ENCODE measurements around the gene AIF1L. TPM values are rescaled to one million over a fixed set of nuclear protein-coding genes. Genes with fewer than 3 reads are reported as not detected.

Gene AIF1L
- total and polyA plus RNA-seq, 2 of the 4 experiments (the other 2 are of a cell fraction): 0.18 to 0.19 TPM

DNA sequence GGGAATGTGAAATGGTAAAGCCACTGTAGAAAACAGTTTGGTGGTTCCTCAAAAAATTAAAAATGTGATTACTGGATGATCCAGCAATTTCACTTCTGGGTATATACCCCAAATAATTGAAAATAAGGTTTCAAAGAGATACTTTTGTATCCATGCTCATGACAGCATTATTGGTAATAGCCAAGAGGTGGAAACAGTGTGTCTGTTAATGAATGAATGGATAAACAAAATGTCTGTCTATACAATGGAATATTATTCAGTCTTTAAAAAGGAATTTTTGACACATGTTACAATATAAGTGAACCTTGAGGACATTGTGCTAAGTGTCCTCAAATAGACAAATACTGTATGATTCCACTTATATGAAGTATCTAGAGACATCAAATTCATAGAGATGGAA lies 69.2 kb downstream of the AIF1L start:
- Histone ChIP-seq H2BK20ac (ENCODE audit: low read depth, low read length) (no peak overlapping the region), H3K23ac (ENCODE audit: low read depth, low read length) (no peak overlapping the region), H3K4me2 (ENCODE audit: low read depth, low read length) (no peak overlapping the region), H2AFZ (replicated peaks; ENCODE audit: low read length, poor library complexity) (no peak overlapping the region), H3K9me3 (ENCODE audit: control insufficient read depth, insufficient read depth, low read length) (no peaks in the 10 kb centered on the region), H3K56ac (ENCODE audit: extremely low read depth, insufficient read depth, low read length) (no peak overlapping the region), H3K27me3 (ENCODE audit: control insufficient read depth, insufficient read depth, low read length) (no peaks in the 10 kb centered on the region), H2AK5ac (ENCODE audit: low read depth, low read length) (no peak overlapping the region), H3K4ac (ENCODE audit: low read depth, low read length) (no peak overlapping the region), H3K14ac (replicated peaks; ENCODE audit: low read depth, low read length) (no peak overlapping the region), H2AK9ac (replicated peaks; ENCODE audit: low read depth, low read length, poor library complexity) (no peak overlapping the region), H3K27ac (ENCODE audit: insufficient read depth, low read length) (no peak overlapping the region), H2BK120ac (ENCODE audit: low read depth, low read length) (no peak overlapping the region), H2BK5ac (ENCODE audit: low read depth, low read length, poor library complexity, severe bottlenecking) (no peak overlapping the region), H3K4me1 (ENCODE audit: control insufficient read depth, insufficient read depth, low read length) (no peaks in the 10 kb centered on the region), H3K4me3 (ENCODE audit: insufficient read depth, low read depth, low read length) (no peak overlapping the region), H3K79me1 (ENCODE audit: low read depth in 1 of 2, low read length in 2 of 2) (peaks cover 12 to 13% of the 10 kb centered on the region in 2 experiments), H4K91ac (ENCODE audit: insufficient read depth, low read depth, low read length) (no peak overlapping the region), H3K18ac (ENCODE audit: low read depth, low read length) (no peak overlapping the region), H2BK15ac (ENCODE audit: low read depth, low read length) (no peak overlapping the region), H3K9ac (ENCODE audit: low read depth, low read length) (no peak overlapping the region), H4K8ac (ENCODE audit: low read depth in 2 of 2, low read length in 2 of 2) (no peak overlapping the region), H4K20me1 (ENCODE audit: insufficient read depth, low read length) (peaks cover 3% of the 10 kb centered on the region; the same call in 1 of the 2 replicates), H3K36me3 (ENCODE audit: control insufficient read depth, insufficient read depth, low read length) (peaks cover 33% of the 10 kb centered on the region), H3K9me1 (ENCODE audit: insufficient read depth, low read length) (no peaks in the 10 kb centered on the region), H4K5ac (ENCODE audit: low read depth, low read length) (no peak overlapping the region)
- TF ChIP-seq MAZ (IDR thresholded peaks at IDR 0.05; ENCODE audit: borderline replicate concordance, low read depth, low read length) (no peak), BHLHE40 (IDR thresholded peaks at IDR 0.05; ENCODE audit: low read depth, low read length) (no peak), CEBPB (IDR thresholded peaks at IDR 0.05; ENCODE audit: low read depth, low read length) (no peak), FOS (IDR thresholded peaks at IDR 0.05; ENCODE audit: low read depth, low read length) (no peak), MXI1 (IDR thresholded peaks at IDR 0.05; ENCODE audit: borderline replicate concordance, low read depth, low read length) (no peak), SMC3 (IDR thresholded peaks at IDR 0.05; ENCODE audit: low read depth, low read length) (no peak), RAD21 (IDR thresholded peaks at IDR 0.05; ENCODE audit: low read length) (no peak), MAFK (IDR thresholded peaks at IDR 0.05; ENCODE audit: low read depth, low read length) (no peak), CHD1 (IDR thresholded peaks at IDR 0.05; ENCODE audit: low read depth, low read length) (no peak), RFX5 (IDR thresholded peaks at IDR 0.05; ENCODE audit: low read depth, low read length) (no peak), POLR2A (IDR thresholded peaks at IDR 0.05; ENCODE audit: low read depth, low read length) (no peak), RCOR1 (IDR thresholded peaks at IDR 0.05; ENCODE audit: insufficient replicate concordance, low read length) (no peak), NFE2L2 (IDR thresholded peaks at IDR 0.05; ENCODE audit: low read depth, low read length) (no peak)
- TF ChIP-seq, protein P1, sequence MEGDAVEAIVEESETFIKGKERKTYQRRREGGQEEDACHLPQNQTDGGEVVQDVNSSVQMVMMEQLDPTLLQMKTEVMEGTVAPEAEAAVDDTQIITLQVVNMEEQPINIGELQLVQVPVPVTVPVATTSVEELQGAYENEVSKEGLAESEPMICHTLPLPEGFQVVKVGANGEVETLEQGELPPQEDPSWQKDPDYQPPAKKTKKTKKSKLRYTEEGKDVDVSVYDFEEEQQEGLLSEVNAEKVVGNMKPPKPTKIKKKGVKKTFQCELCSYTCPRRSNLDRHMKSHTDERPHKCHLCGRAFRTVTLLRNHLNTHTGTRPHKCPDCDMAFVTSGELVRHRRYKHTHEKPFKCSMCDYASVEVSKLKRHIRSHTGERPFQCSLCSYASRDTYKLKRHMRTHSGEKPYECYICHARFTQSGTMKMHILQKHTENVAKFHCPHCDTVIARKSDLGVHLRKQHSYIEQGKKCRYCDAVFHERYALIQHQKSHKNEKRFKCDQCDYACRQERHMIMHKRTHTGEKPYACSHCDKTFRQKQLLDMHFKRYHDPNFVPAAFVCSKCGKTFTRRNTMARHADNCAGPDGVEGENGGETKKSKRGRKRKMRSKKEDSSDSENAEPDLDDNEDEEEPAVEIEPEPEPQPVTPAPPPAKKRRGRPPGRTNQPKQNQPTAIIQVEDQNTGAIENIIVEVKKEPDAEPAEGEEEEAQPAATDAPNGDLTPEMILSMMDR (conservative IDR thresholded peaks at IDR 0.05; ENCODE audit: low read depth, low read length): no peak
- TF ChIP-seq, protein P2, sequence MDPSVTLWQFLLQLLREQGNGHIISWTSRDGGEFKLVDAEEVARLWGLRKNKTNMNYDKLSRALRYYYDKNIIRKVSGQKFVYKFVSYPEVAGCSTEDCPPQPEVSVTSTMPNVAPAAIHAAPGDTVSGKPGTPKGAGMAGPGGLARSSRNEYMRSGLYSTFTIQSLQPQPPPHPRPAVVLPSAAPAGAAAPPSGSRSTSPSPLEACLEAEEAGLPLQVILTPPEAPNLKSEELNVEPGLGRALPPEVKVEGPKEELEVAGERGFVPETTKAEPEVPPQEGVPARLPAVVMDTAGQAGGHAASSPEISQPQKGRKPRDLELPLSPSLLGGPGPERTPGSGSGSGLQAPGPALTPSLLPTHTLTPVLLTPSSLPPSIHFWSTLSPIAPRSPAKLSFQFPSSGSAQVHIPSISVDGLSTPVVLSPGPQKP (IDR thresholded peaks at IDR 0.05; ENCODE audit: borderline replicate concordance, low read depth, low read length): no peak
- TF ChIP-seq, protein P3, sequence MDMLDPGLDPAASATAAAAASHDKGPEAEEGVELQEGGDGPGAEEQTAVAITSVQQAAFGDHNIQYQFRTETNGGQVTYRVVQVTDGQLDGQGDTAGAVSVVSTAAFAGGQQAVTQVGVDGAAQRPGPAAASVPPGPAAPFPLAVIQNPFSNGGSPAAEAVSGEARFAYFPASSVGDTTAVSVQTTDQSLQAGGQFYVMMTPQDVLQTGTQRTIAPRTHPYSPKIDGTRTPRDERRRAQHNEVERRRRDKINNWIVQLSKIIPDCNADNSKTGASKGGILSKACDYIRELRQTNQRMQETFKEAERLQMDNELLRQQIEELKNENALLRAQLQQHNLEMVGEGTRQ (IDR thresholded peaks at IDR 0.05; ENCODE audit: low read depth, low read length): no peak
- ATAC-seq (ENCODE audit: low read depth) (no peak), DNase-seq (no peak)
- CTCF ChIA-PET: no interaction called here
- in situ Hi-C loops (cut with MboI; ENCODE audit: low sequenced_read_pairs) (no loop called here), intact Hi-C loops (cut with micrococcal nuclease) (loop anchor here (5.0 kb wide), 1 partner anchor 38 kb away; the partner anchor contains the start of gene NUP214), dilution Hi-C loops (cut with HindIII; ENCODE audit: low sequenced_read_pairs, unreplicated experiment) (no loop called here)
- no TSS peak for BruUV-seq (replicated peaks)
- POLR2A ChIA-PET (ENCODE audit: unreplicated experiment): no interaction called here

All from IMR-90 (cell line).